Measurements from ENCODE around the gene LRTM1.

GRCh38 chr3:54955941-54956340 lies 28.1 kb upstream of the LRTM1 start:
- TF ChIP-seq, protein P1, sequence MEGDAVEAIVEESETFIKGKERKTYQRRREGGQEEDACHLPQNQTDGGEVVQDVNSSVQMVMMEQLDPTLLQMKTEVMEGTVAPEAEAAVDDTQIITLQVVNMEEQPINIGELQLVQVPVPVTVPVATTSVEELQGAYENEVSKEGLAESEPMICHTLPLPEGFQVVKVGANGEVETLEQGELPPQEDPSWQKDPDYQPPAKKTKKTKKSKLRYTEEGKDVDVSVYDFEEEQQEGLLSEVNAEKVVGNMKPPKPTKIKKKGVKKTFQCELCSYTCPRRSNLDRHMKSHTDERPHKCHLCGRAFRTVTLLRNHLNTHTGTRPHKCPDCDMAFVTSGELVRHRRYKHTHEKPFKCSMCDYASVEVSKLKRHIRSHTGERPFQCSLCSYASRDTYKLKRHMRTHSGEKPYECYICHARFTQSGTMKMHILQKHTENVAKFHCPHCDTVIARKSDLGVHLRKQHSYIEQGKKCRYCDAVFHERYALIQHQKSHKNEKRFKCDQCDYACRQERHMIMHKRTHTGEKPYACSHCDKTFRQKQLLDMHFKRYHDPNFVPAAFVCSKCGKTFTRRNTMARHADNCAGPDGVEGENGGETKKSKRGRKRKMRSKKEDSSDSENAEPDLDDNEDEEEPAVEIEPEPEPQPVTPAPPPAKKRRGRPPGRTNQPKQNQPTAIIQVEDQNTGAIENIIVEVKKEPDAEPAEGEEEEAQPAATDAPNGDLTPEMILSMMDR (IDR thresholded peaks at IDR 0.05): no peak
- TF ChIP-seq POLR2A (IDR thresholded peaks at IDR 0.05): no peak
